WERI-Rb-1 (cell line): ENCODE data around the gene ATRN.

Experiments
- DNase-seq: peaks from one replicate; pipeline ENCODE4 v3.0.0-alpha.2; 2020
- H3K27ac ChIP-seq: fragments of 250-450 bp; sonication (Bioruptor Pico); 2 replicates; pipeline ENCODE4 v1.5.1; 2020; ENCODE audit warnings: mild to moderate bottlenecking, moderate library complexity
- H3K27me3 ChIP-seq: fragments of 250-450 bp; sonication (Bioruptor Pico); 2 replicates; pipeline ENCODE4 v1.5.1; 2021; ENCODE audit warnings: mild to moderate bottlenecking, low read depth, moderate library complexity; ENCODE audit not compliant: insufficient read depth, severe bottlenecking
- H3K36me3 ChIP-seq: fragments of 250-450 bp; sonication (Bioruptor Pico); 2 replicates; pipeline ENCODE4 v1.5.1; 2020; ENCODE audit warnings: mild to moderate bottlenecking, moderate library complexity
- H3K4me3 ChIP-seq: 2 replicates; pipeline ENCODE4 v1.5.1; 2011; ENCODE audit warnings: low read depth, mild to moderate bottlenecking, control low read depth, low read length
- H3K9me3 ChIP-seq: fragments of 250-450 bp; sonication (Bioruptor Pico); 2 replicates; pipeline ENCODE4 v1.5.1; 2021; ENCODE audit warnings: mild to moderate bottlenecking, moderate library complexity; ENCODE audit not compliant: severe bottlenecking
- CTCF ChIP-seq: IDR thresholded peaks from 2 replicates; pipeline ENCODE4 v1.5.1; 2011; ENCODE audit warnings: low read depth, mild to moderate bottlenecking, control low read depth, inconsistent platforms, low read length

ATRN gene

GRCh38 chr20:3559637-3560036, 88.8 kb downstream of the ATRN start:
- no peak overlapping the region for H3K4me3 ChIP-seq
- H3K9me3 ChIP-seq: no peaks in the 10 kb centered on the region
- no peak for DNase-seq
- H3K27ac ChIP-seq: no peak overlapping the region
- H3K36me3 ChIP-seq: peaks cover 5% of the 10 kb centered on the region
- no peaks in the 10 kb centered on the region for H3K27me3 ChIP-seq
- TF ChIP-seq CTCF: no peak

- H3K36me3 ChIP-seq: peaks cover 5% of the 10 kb centered on the region
- no peak for TF ChIP-seq CTCF
- no peaks in the 10 kb centered on the region for H3K9me3 ChIP-seq
- no peaks in the 10 kb centered on the region for H3K27me3 ChIP-seq
- no peak overlapping the region for H3K4me3 ChIP-seq
- no peak for DNase-seq
- H3K27ac ChIP-seq: no peak overlapping the region
Measured at GRCh38 chr20:3560162-3560561, 89.3 kb downstream of the ATRN start.

GRCh38 chr20:3560578-3560977, 89.8 kb downstream of the ATRN start:
- Histone ChIP-seq H3K9me3 (no peaks in the 10 kb centered on the region), H3K4me3 (no peak overlapping the region), H3K36me3 (peaks cover 5% of the 10 kb centered on the region), H3K27me3 (no peaks in the 10 kb centered on the region), H3K27ac (no peak overlapping the region)
- DNase-seq: no peak
- TF ChIP-seq CTCF: no peak

- Histone ChIP-seq H3K9me3 (no peaks in the 10 kb centered on the region), H3K4me3 (no peak overlapping the region), H3K36me3 (peaks cover 5% of the 10 kb centered on the region), H3K27me3 (no peaks in the 10 kb centered on the region), H3K27ac (no peak overlapping the region)
- no peak for TF ChIP-seq CTCF
- DNase-seq: no peak
Measured at GRCh38 chr20:3563133-3563532, 92.3 kb downstream of the ATRN start.

- Histone ChIP-seq H3K27ac (no peak overlapping the region), H3K4me3 (no peak overlapping the region), H3K36me3 (peaks cover 5% of the 10 kb centered on the region), H3K27me3 (no peaks in the 10 kb centered on the region), H3K9me3 (no peaks in the 10 kb centered on the region)
- TF ChIP-seq CTCF: peak; percentile 52; the same call in 1 of the 2 replicates
- DNase-seq: peak; percentile 23
Measured at GRCh38 chr20:3563548-3564177, 92.8 kb downstream of the ATRN start.

GRCh38 chr20:3565851-3566250, 95.0 kb downstream of the ATRN start:
- no peak for DNase-seq
- H3K36me3 ChIP-seq: peaks cover 5% of the 10 kb centered on the region

More at GRCh38 chr20:3565851-3566250, 95.0 kb downstream of the ATRN start:
- no peaks in the 10 kb centered on the region for H3K9me3 ChIP-seq
- H3K27ac ChIP-seq: no peak overlapping the region
- H3K27me3 ChIP-seq: no peaks in the 10 kb centered on the region
- H3K4me3 ChIP-seq: no peak overlapping the region
- no peak for TF ChIP-seq CTCF
